DND-41 (cell line): ENCODE measurements around the gene C1orf35.

Experiments
- ATAC-seq: fragments of 200-7000 bp; cut with Tn5 transposase; 3 replicates; pipeline ENCODE4 v1.9.1; 2021; ENCODE audit warnings: low read depth; ENCODE audit not compliant: insufficient read depth
- DNase-seq: peaks from one replicate; pipeline ENCODE4 v3.0.0-alpha.2; 2020
- H2AFZ ChIP-seq: 2 replicates; pipeline ENCODE4 v1.6.0; 2012; ENCODE audit warnings: low read depth, low read length
- H3K27ac ChIP-seq: 2 replicates; pipeline ENCODE4 v1.5.1; 2012; ENCODE audit warnings: low read length, inconsistent platforms
- H3K27me3 ChIP-seq: fragments of 200-600 bp; sonication (generic); 2 replicates; pipeline ENCODE4 v1.6.0; 2012; ENCODE audit warnings: low read length, mild to moderate bottlenecking, inconsistent platforms; ENCODE audit not compliant: insufficient read depth, poor library complexity
- H3K36me3 ChIP-seq: 2 replicates; pipeline ENCODE4 v1.5.1; 2012; ENCODE audit warnings: low read length, inconsistent platforms; ENCODE audit not compliant: insufficient read depth
- H3K4me1 ChIP-seq: 2 replicates; pipeline ENCODE4 v1.5.1; 2012; ENCODE audit warnings: mild to moderate bottlenecking, low read length; ENCODE audit not compliant: insufficient read depth
- H3K4me2 ChIP-seq: 2 replicates; pipeline ENCODE4 v1.6.0; 2012; ENCODE audit warnings: mild to moderate bottlenecking, moderate library complexity, low read length, inconsistent platforms; ENCODE audit not compliant: insufficient read depth
- H3K4me3 ChIP-seq, 2 experiments: fragments of 200-600 bp in 1 of 2; shearing (Covaris generic) in 1 of 2; 2 replicates each; pipeline ENCODE4 v1.5.1; 2012 to 2016; ENCODE audit warnings: inconsistent platforms in 2 of 2, low read length in 2 of 2, mild to moderate bottlenecking in 2 of 2, low read depth in 1 of 2, moderate library complexity in 1 of 2
- H3K79me2 ChIP-seq: 2 replicates; pipeline ENCODE4 v1.6.0; 2012; ENCODE audit warnings: low read length, inconsistent platforms; ENCODE audit not compliant: insufficient read depth
- H3K9ac ChIP-seq: 2 replicates; pipeline ENCODE4 v1.6.0; 2012; ENCODE audit warnings: low read depth, mild to moderate bottlenecking, inconsistent platforms, low read length, moderate library complexity
- H3K9me3 ChIP-seq: 2 replicates; pipeline ENCODE4 v1.5.1; 2012; ENCODE audit warnings: low read length, moderate library complexity, mild to moderate bottlenecking, inconsistent platforms; ENCODE audit not compliant: insufficient read depth, severe bottlenecking
- H4K20me1 ChIP-seq: 2 replicates; pipeline ENCODE4 v1.6.0; 2012; ENCODE audit warnings: low read length; ENCODE audit not compliant: insufficient read depth
- CTCF ChIP-seq: IDR thresholded peaks from 2 replicates; pipeline ENCODE4 v1.5.1; 2012; ENCODE audit warnings: borderline replicate concordance, low read length, moderate library complexity, mild to moderate bottlenecking; ENCODE audit not compliant: poor library complexity, severe bottlenecking; ENCODE audit errors: extremely low read depth
- EZH2 ChIP-seq: IDR thresholded peaks from 3 replicates; pipeline ENCODE4 v1.6.1; 2012; ENCODE audit warnings: borderline replicate concordance, low read depth, mild to moderate bottlenecking, moderate library complexity, low read length, inconsistent platforms; ENCODE audit not compliant: severe bottlenecking

Gene C1orf35

DNA sequence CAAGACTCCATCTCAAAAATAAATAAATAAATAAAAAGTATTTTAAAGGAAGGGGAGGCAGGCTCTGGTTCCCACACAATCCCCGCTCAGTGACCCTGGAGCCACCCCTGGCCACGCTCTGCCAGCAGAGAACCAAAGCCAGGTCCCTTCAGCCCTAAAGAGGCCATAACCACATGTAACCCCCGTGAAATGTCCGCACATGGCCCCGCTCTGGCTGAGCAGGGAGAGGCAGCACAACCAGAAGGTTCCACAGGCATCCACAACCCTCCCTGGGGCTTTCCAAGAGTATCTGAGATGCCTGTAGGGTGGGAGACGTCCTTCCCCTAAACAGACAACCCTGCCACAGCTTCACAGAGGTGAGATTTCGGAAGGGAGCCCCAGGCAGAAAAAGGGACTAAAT lies 22.0 kb downstream of the C1orf35 start:
- no peak for TF ChIP-seq EZH2
- TF ChIP-seq CTCF: no peak
- H3K4me3 ChIP-seq: peak overlapping the region; percentile 77 to 98; a peak in 3 of 4 replicates
- H3K9ac ChIP-seq: peak overlapping the region; percentile 98
- no peak for ATAC-seq
- H3K27ac ChIP-seq: peak overlapping the region; percentile 90
- peaks cover 66% of the 10 kb centered on the region for H3K79me2 ChIP-seq
- DNase-seq: no peak
- H4K20me1 ChIP-seq: peaks cover 69% of the 10 kb centered on the region
- no peaks in the 10 kb centered on the region for H3K27me3 ChIP-seq
- peaks cover 33% of the 10 kb centered on the region for H3K36me3 ChIP-seq
- H3K9me3 ChIP-seq: no peaks in the 10 kb centered on the region
- H2AFZ ChIP-seq: no peak overlapping the region
- peaks cover 45% of the 10 kb centered on the region for H3K4me1 ChIP-seq
- peak overlapping the region; percentile 91 for H3K4me2 ChIP-seq

GRCh38 chr1:228079601-228080263 lies 23.4 kb downstream of the C1orf35 start:
- ATAC-seq (no peak), DNase-seq (no peak)
- H3K4me3 ChIP-seq: no peak overlapping the region
- H3K4me1 ChIP-seq: peaks cover 31% of the 10 kb centered on the region
- no peak overlapping the region for H2AFZ ChIP-seq
- H4K20me1 ChIP-seq: peaks cover 67% of the 10 kb centered on the region
- H3K79me2 ChIP-seq: peaks cover 51% of the 10 kb centered on the region
- H3K36me3 ChIP-seq: peaks cover 20% of the 10 kb centered on the region; the same call in 1 of the 2 replicates
- no peaks in the 10 kb centered on the region for H3K9me3 ChIP-seq
- 0 out of 2 replicates have a peak overlapping the region, but pooled peaks have one; percentile 25 for H3K4me2 ChIP-seq
- no peaks in the 10 kb centered on the region for H3K27me3 ChIP-seq
- no peak overlapping the region for H3K27ac ChIP-seq
- H3K9ac ChIP-seq: no peak overlapping the region
- no peak for TF ChIP-seq CTCF
- no peak for TF ChIP-seq EZH2

DNA sequence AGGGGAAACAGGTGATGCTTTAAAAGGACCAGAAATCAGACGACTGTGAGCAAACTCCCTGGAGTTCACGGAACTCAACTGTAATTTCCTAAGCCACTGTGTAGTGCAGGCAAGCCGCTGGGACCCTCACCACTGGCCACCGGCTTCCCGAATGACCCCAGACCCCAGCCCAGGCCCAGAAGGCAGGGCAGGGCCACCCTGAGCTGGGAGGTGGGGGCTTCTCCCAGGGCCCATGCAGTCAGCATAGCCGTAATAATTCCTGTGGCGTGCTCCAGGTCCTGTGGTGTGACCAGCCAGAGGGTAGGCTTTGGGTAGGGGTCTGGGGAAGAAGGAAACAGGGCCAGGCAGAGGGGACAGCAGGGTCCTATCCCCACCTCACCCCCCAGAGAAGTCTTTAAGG lies 24.1 kb downstream of the C1orf35 start:
- H3K9ac ChIP-seq: no peak overlapping the region
- H3K27me3 ChIP-seq: no peaks in the 10 kb centered on the region
- H3K27ac ChIP-seq: no peak overlapping the region
- no peak for ATAC-seq
- no peaks in the 10 kb centered on the region for H3K9me3 ChIP-seq
- H3K4me2 ChIP-seq: no peak overlapping the region
- H4K20me1 ChIP-seq: peaks cover 60% of the 10 kb centered on the region
- H3K36me3 ChIP-seq: peaks cover 14% of the 10 kb centered on the region; the same call in 1 of the 2 replicates
- no peak for DNase-seq
- peaks cover 44% of the 10 kb centered on the region for H3K79me2 ChIP-seq
- no peak for TF ChIP-seq EZH2
- TF ChIP-seq CTCF: no peak
- no peak overlapping the region for H2AFZ ChIP-seq
- peaks cover 23% of the 10 kb centered on the region for H3K4me1 ChIP-seq
- H3K4me3 ChIP-seq: no peak overlapping the region
